ENCODE data around the gene RAET1L. TPM values are rescaled to one million over a fixed set of nuclear protein-coding genes. Genes with fewer than 3 reads are reported as not detected.
"Not testable (repeated sequence)": the region's sequence is repeated elsewhere in the genome, so short reads cannot be mapped to it uniquely, and the experiment has no call there.

RAET1L gene
- total RNA-seq, 1 experiment from 2014 or later, result not detected

DNA sequence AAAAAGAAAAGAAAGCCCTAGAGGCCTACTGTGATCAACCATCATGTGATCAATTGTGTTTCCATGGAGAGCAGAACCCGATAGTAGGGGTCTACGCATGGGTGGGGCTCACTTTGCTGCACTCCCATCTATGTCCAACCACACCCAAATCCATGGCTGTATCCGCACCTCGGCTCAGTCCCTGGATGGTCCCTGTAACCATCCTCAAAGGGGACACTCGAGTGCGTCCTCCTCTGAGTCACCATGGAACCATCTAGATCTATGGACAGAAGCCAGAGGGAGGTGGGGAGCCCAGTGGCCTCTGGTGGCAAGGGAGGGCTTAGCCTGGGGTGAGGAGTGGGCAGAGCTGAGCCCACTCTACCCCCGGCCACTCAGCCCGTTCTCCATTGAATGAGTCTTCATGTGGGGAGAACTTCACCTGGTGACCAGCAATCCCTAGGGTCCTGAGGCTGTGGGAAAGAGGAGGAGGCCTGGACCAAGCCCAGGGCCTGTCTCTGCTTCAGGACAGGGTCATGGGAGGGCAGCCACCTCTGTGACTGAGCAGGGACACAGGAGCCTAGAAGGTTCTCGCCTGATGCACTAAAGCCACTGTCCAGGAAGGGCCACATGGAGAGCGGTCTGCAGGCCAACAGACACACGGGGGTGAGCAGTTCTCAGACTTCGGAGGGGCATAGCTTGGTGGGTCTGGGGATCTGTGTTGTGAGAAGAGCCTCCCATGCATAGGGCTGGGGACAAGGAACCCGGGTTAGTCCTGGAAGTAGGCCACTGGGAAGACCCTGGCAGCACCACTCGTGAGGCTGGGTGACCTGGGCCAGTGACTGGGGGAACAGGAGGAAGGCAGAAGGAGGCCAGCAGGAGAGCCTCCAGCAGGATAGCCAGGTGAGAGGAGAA lies 19.3 kb downstream of the RAET1L start:
- in situ Hi-C loops (cut with HindIII; ENCODE audit: low pct_unique_long_range_greater_than_20kb, low sequenced_read_pairs), result no loop called here
- DNase-seq (ENCODE audit: low read depth, low spot score), result no peak

- peak; percentile 83 for DNase-seq (ENCODE audit: low read depth, low spot score)
Measured at GRCh38 chr6:150004783-150005717, 20.3 kb downstream of the RAET1L start.

GRCh38 chr6:150004101-150004782 lies 21.1 kb downstream of the RAET1L start:
- DNase-seq (ENCODE audit: low read depth, low spot score), result no peak
- in situ Hi-C loops (cut with HindIII; ENCODE audit: low pct_unique_long_range_greater_than_20kb, low sequenced_read_pairs), result no loop called here

More at GRCh38 chr6:150004783-150005717, 20.3 kb downstream of the RAET1L start:
- in situ Hi-C loops (cut with HindIII; ENCODE audit: low pct_unique_long_range_greater_than_20kb, low sequenced_read_pairs), result no loop called here

- in situ Hi-C loops (cut with HindIII; ENCODE audit: low pct_unique_long_range_greater_than_20kb, low sequenced_read_pairs); DNase-seq (ENCODE audit: low read depth, low spot score): not testable (repeated sequence)
Measured at GRCh38 chr6:150003599-150003998, 21.7 kb downstream of the RAET1L start.

- in situ Hi-C loops (cut with HindIII; ENCODE audit: low pct_unique_long_range_greater_than_20kb, low sequenced_read_pairs), result no loop called here
- no peak for DNase-seq (ENCODE audit: low read depth, low spot score)
Measured at GRCh38 chr6:150002710-150003109, 22.6 kb downstream of the RAET1L start.

GRCh38 chr6:150001295-150002008 lies 23.9 kb downstream of the RAET1L start:
- no peak for DNase-seq (ENCODE audit: low read depth, low spot score)
- in situ Hi-C loops (cut with HindIII; ENCODE audit: low pct_unique_long_range_greater_than_20kb, low sequenced_read_pairs), result no loop called here

DNA sequence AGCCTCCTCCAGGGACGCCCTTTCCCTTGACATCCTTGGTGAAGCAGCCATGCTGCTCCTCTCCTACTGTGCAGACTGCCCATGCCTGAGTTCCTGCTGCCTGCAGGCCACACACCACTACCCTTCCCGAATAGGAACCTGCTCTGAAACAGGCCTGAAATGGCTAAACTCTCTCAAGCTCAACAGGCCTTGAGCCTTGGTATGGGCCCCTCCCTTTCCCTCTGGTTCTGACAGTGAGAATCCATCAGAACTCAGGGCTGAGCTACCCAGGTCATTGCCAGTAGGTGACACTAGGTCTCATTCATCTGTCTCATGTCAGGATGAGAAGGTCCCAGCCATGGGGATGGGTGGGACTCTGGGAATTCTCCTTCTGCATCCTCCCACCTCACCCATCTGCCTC lies 25.7 kb downstream of the RAET1L start:
- DNase-seq (ENCODE audit: low read depth, low spot score), result no peak
- in situ Hi-C loops (cut with HindIII; ENCODE audit: low pct_unique_long_range_greater_than_20kb, low sequenced_read_pairs), result no loop called here

GRCh38 chr6:149995971-149996370 lies 29.4 kb downstream of the RAET1L start:
- in situ Hi-C loops (cut with HindIII; ENCODE audit: low pct_unique_long_range_greater_than_20kb, low sequenced_read_pairs), result no loop called here
- DNase-seq (ENCODE audit: low read depth, low spot score), result no peak

DNA sequence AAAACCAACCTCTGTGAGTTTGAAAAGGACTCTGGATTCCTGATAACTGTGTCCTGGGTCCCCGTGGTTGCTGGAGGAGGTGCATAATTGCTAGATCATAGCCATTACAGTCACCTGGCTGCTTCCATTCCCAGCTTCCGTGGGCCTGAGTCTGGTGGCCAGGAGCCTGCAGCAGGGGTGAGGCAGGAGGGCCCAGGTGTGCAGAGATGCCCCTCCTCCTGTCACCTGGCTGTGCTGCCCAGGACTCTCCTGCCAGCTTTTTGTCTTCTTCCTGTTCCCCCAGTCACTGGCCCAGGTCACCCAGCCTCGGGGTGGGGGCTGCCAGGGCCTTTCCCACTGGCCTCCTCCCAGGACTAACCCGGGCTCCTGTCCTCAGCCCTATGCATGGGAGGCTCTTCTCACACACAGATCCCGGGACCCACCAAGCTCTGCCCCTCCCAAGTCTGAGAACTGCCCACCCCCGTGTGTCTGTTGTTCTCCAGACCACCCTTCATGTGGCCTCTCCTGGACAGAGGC lies 30.0 kb downstream of the RAET1L start:
- no peak for DNase-seq (ENCODE audit: low read depth, low spot score)
- in situ Hi-C loops (cut with HindIII; ENCODE audit: low pct_unique_long_range_greater_than_20kb, low sequenced_read_pairs), result no loop called here

GRCh38 chr6:149991838-149992237 lies 33.5 kb downstream of the RAET1L start:
- in situ Hi-C loops (cut with HindIII; ENCODE audit: low pct_unique_long_range_greater_than_20kb, low sequenced_read_pairs), result no loop called here
- DNase-seq (ENCODE audit: low read depth, low spot score), result no peak

- DNase-seq (ENCODE audit: low read depth, low spot score); in situ Hi-C loops (cut with HindIII; ENCODE audit: low pct_unique_long_range_greater_than_20kb, low sequenced_read_pairs): not testable (repeated sequence)
Measured at GRCh38 chr6:149991472-149991795, 33.9 kb downstream of the RAET1L start.

GRCh38 chr6:149990661-149991471 lies 34.5 kb downstream of the RAET1L start:
- in situ Hi-C loops (cut with HindIII; ENCODE audit: low pct_unique_long_range_greater_than_20kb, low sequenced_read_pairs), result no loop called here
- no peak for DNase-seq (ENCODE audit: low read depth, low spot score)

GRCh38 chr6:149990212-149990660 lies 35.1 kb downstream of the RAET1L start:
- no peak for DNase-seq (ENCODE audit: low read depth, low spot score)
- in situ Hi-C loops (cut with HindIII; ENCODE audit: low pct_unique_long_range_greater_than_20kb, low sequenced_read_pairs), result no loop called here

DNA sequence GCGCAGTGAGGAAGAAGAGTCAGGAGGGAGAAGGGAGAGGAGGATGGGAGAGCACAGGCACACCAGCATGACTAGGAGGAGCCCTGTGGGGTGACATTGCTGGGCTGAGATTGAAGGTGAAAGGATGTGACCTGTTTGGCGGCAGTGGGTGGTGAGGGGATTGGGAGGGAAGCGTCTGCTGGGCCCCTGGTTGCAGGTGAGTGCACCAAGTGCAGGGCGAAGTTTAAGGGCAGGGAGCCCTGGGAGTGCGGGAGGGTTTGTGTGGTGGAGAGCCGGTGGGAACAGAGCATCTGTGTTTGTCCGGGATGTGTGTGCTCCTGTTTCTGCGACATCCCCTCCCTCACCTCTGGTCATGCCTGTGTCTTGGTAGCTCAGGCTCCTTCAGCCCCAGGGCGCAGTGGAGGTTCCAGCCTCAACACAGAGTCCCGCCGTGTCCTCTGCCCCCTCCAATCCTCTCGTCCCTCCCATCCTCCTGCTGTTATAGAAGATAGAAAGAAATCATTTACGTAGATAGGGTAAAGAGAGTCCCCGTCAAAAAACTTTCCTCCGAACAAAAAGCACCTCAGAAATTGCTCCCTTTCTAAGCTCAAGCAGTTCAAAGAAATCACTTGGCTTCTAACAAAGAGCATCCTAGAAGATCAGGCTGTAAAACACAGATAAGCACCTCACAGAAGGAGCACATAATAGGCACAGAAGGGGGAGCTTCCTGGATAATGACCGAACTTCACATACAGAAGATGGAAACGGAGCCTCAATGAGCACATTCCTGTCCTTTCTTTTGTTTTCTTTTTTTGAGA lies 36.6 kb downstream of the RAET1L start:
- in situ Hi-C loops (cut with HindIII; ENCODE audit: low pct_unique_long_range_greater_than_20kb, low sequenced_read_pairs), result no loop called here
- DNase-seq (ENCODE audit: low read depth, low spot score), result no peak

DNA sequence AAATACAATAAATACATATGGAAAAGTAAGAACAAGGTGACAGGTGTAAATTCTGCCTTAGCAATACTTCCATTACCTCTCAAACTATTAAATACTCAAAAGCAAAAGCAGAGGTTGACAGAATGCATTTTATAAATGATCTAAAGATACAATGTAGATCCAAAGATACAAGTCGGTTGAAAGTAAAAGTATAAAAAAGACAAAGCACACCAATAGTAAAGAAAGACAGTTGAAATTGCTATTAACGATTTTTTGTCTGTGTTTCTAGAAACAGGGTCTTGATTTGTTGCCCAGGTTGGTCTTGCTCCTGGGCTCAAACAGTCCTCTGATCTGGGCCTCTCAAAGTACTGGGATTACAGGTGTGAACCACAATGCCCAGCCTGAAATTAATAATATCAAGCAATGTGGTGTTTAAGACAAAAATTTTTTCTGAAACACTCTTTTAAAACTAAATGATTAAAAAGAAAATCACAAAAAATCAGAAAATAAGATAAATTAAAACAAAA lies 37.7 kb downstream of the RAET1L start:
- in situ Hi-C loops (cut with HindIII; ENCODE audit: low pct_unique_long_range_greater_than_20kb, low sequenced_read_pairs), result no loop called here
- DNase-seq (ENCODE audit: low read depth, low spot score), result no peak
